GM18907 (cell line): ENCODE results near the gene PIGP.
"Not testable (repeated sequence)": the region's sequence is repeated elsewhere in the genome, so short reads cannot be mapped to it uniquely, and the experiment has no call there.

Experiments
- ATAC-seq: cut with Tn5 transposase; IDR thresholded peaks from one replicate; pipeline ENCODE4 v1.9.1; 2021; ENCODE audit warnings: mild to moderate bottlenecking, moderate library complexity; ENCODE audit not compliant: unreplicated experiment

PIGP gene

DNA sequence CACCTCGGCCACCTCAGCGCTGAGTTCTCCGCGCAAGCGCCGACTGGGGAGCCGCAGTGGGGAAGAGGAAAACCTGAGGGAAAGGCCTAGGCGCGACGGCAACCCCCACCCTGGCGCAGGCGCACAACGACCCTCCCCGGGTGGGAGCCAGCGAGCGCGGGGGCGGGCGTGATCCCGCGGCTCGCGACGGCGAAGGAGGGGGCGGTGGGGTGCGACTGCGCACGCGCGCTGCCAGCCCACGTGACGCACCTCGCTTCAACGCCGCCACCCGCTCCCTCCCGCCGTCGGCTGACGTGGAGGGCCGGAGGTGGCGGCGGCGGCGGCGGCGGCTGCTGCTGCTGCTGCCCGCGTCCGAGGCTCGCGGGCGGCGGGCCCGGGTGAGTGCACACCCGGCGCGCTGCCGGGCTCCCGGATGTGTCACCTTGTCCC is at the start of gene PIGP, which contains the start of gene TTC3:
Gene PIGP (minus strand): TSS at position 84 of the 429 bp plus-strand sequence. CDS start 556 bp downstream, outside the sequence.
Gene TTC3 (plus strand): TSS at position 267 of the 429 bp plus-strand sequence. CDS start 14,004 bp downstream, outside the sequence.
- peak; percentile 76 for ATAC-seq

DNA sequence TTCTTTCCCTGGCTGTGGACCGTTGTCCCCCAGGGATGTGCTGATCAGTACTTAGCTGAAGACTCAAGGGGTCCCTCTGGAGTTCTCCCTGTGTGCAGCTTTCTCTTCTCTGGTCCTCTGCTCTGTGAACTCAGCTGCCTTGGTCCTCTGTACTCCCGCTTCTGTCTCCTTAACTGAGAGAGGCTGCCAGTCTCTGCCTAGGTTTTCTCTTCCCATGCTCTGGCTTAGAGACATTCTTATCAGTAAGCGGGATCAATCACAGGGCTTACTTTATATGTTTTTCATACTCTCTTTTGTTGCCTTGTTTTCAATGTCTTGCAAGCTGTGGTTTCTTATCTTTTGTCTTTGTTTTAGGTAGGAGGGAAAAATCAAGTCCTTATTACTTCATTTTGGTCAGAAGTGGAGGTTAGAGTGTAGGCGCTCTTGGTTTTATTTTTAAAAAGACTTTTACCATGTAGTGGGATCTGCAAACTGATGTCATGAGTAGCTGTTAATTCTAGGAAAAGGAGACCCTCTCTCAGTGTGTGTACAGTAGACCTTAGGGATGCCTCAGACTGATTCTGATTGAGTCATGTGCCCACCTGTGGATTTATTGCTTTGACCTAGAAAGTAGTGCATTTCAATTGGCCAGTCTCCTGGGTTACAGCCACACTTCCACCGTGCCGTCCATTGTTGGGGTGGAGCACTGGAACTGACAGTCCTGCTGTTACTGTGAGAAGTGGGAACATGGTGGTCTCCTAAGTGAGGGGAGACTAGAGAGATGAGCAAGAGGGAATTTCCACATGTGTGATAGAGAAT is 46.7 kb upstream of the PIGP start:
- no peak for ATAC-seq

DNA sequence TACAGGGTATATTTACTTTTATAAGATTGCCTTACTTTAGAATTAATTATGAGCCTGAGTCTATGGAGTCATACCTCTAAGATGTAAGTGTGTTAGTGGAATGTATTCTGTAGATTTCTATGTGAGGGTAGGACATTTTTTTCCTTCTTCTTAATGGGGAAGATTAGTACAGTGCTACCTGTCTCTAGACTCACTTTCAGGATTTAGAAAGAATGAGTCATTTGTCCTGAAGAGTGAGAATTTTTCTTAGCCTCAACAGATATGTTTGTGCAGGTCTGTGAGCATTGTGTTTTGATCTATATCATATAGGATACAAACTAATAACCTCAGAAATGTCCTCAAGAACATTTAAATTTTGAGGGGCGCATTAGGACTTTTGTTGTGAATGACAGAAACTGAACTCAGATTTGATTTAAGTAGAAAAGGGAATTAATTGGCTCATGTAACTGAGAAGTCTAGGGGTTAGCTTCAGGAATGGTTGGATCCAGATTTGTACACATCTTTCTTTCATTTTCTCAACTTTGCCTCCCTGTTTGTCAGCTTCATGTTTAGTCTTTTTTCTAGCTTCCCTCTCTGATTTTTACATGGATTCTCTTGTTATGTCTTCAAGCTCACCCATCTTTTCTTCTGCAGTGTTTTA is 45.4 kb upstream of the PIGP start:
- ATAC-seq: no peak

DNA sequence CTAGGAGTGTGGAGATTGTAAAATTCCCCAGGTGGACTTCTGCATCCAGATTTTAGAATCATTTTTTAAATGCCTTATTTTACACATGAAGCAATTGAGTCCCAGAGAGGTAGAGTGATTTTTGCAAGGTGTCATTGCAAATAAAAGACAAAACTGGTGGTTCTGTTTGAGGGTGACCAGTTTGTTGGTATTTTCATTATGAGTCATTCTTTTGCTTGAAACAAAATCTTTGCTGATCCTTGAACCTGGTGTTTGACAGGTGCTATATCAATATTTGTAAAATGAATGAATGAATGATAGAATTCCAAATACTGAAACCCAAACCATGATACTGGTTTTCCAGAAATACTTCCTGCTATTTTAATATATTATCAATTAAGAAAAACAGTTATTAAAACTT is 44.3 kb upstream of the PIGP start:
- no peak for ATAC-seq

- not testable (repeated sequence) for ATAC-seq
These were observed 43.6 kb upstream of the PIGP start for GRCh38 chr21:37116459-37116858.

DNA sequence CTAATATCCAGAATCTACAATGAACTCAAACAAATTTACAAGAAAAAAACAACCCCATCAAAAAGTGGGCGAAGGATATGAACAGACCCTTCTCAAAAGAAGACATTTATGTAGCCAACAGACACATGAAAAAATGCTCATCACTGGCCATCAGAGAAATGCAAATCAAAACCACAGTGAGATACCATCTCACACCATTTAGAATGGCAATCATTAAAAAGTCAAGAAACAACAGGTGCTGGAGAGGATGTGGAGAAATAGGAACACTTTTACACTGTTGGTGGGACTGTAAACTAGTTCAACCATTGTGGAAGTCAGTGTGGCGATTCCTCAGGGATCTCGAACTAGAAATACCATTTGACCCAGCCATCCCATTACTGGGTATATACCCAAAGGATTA is 41.4 kb upstream of the PIGP start:
- ATAC-seq: not testable (repeated sequence)

DNA sequence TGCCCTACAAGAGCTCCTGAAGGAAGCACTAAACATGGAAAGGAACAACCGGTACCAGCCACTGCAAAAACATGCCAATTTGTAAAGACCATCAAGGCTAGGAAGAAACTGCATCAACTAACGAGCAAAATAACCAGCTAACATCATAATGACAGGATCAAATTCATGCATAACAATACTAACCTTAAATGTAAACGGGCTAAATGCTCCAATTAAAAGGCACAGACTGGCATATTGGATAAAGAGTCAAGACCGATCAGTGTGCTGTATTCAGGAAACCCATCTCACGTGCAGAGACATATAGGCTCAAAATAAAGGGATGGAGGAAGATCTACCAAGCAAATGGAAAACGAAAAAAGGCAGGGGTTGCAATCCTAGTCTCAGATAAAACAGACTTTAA is 38.2 kb upstream of the PIGP start:
- not testable (repeated sequence) for ATAC-seq

DNA sequence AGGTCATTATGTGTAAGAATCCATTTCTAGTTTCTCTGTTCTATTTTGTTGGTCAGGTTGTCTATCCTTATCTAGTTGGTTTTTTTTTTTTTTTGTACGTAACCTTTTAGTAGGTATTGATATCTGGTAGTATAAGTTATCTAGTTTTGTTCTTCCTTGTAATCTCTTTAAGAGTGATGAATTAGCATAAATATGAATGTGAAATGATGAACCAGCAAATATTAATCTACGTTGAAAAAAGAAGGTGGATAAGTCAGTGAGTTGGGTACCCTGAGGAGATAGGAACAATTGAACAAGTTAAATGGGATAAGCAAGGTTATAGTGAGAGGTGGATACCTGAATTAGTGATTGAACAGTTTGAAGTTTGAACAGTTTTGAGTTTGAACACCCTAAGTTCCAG is 34.1 kb upstream of the PIGP start:
- ATAC-seq: no peak

DNA sequence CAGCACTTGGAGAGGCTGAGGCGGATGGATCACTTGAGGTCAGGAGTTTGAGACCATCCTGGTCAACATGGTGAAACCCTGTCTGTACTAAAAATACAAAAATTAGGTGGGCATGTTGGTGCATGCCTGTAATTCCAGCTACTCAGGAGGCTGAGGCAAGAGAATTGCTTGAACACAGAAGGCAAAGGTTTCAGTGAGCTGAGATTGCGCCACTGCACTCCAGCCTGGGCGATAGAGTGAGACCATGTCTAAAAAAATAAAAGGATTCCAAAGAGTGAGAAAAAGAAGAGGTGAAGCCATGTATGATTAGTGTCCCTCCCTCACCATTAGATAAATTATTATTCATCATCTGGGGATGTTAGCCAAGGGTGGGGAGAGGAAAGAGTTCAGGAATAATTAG is 29.9 kb upstream of the PIGP start:
- not testable (repeated sequence) for ATAC-seq

- ATAC-seq: no peak
These were observed 28.5 kb upstream of the PIGP start for GRCh38 chr21:37101384-37101783.

DNA sequence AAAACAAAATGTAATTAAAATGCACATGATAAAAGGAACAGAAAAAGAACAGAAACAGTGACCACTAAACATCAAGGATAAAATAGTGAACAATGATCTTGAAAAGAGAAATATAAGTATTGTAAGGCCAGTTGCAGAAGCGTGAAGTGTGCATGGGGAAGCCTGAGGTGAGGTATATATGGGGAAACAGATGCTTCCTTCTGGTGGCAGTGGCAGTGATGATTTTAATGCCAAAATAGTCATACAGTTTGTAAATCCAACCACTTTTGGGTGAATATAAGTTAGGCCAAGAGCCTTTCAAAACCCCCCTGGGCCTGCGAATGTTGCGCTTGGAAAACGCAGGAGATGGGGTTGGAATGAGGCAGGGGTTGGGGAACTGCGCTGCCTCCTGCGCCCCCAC is 27.4 kb upstream of the PIGP start:
- no peak for ATAC-seq

- ATAC-seq: no peak
These were observed 25.9 kb upstream of the PIGP start for GRCh38 chr21:37098751-37099150.

DNA sequence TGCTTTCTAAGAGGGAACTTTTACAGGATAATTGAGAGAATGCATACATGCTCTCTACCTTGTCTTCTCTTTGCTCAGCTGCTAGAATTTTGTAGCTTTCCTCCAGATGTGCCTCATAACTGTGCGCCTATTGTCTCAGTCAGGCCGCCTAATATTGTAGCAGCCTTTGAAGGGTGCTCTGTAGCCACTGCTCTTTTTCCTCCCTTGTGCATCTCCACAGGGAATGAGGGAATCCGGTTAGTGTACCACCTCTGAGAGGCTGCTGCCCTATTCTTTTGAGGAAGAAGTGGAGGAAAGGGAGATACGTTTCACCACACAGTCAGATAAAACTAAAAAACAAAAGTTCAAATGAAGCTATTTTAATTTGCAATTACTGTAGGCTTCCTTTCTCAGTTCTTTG is 22.9 kb upstream of the PIGP start:
- no peak for ATAC-seq

- ATAC-seq: no peak
These were observed 21.1 kb upstream of the PIGP start for GRCh38 chr21:37093977-37094376.

GRCh38 chr21:37088186-37088735 is 15.4 kb upstream of the PIGP start:
- no peak for ATAC-seq

DNA sequence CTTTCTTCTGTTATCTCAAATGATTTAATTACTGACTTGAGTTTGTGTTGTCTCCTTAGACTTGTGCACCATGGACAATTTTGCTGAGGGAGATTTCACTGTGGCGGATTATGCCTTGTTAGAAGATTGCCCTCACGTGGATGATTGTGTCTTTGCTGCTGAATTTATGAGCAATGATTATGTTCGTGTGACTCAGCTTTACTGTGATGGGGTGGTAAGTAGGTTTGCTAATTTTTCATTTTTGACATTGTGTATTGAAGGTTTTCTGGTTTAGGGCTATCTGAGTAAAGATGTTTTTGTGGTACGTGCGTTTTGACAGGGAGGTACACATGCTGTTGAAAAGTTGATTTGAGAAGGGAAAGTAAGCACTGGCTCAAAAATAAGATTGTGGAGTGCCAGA is 14.3 kb upstream of the PIGP start:
- ATAC-seq: no peak

DNA sequence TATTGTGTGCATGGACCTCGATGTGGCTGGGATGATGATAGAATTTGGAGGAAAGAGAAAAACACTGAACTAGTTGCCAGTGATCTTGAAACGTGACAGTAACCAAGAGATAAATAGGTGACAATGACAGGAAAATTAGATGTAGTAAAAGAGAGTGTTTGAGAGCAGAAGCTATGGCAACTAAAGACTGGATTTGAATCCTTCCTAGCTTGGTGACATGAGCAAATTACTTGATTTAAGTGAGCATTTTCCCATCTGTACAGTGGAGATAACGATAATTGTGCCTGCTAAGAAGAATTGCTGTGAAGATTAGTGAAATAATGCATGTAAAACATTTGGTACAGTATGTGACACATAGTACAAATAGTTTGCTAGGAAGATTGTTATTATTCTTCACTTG is 12.9 kb upstream of the PIGP start:
- no peak for ATAC-seq

GRCh38 chr21:37082856-37083528 is 10.1 kb upstream of the PIGP start:
- ATAC-seq: no peak

GRCh38 chr21:37082375-37082774 is 9.5 kb upstream of the PIGP start:
- no peak for ATAC-seq

DNA sequence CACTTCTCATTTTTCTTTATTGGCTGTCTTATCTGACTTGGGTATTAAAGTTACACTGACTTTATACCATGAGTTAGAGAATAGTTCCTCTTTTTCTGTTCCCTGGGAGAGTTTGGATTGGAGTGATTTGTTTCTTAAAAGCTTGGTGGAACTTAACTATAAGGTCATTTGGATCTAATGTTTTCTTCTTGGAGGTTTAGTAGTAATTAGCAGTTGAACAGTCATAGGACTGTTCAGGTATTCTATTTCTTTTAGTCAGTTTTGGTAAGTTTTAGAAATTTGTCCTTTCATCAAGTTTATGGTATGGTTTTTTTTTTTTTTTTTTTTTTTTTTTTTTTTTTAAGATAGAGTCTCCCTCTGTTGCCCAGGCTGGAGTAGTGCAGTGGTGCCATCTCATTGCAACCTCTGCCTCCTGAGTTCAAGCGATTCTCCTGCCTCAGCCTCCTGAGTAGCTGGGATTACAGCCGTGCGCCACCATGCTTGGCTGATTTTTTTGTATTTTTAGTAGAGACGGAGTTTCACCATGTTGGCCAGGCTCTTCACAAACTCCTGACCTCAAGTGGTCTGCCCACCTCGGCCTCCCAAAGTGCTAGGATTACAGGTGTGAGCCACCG is 6.4 kb upstream of the PIGP start:
- ATAC-seq: no peak

- ATAC-seq: no peak
These were observed 4.5 kb upstream of the PIGP start for GRCh38 chr21:37077403-37077802.
